IMR-90 (cell line): ENCODE results near the gene MDFI. TPM values are rescaled to one million over a fixed set of nuclear protein-coding genes. Genes with fewer than 3 reads are reported as not detected.

ENCODE experiments used
- ATAC-seq: fragments of 200-7000 bp; cut with Tn5 transposase; 2 replicates; pipeline ENCODE4 v1.9.1; 2020; ENCODE audit warnings: low read depth, mild to moderate bottlenecking, moderate library complexity
- BruUV-seq: library from RNA; stranded (reverse); fragments of 400-500 nt; replicated peaks from 2 replicates; lab custom pipeline; 2021; lab: Mats Ljungman, UMichigan
- CTCF ChIA-PET: fragments of 300-600 bp; formaldehyde crosslinking; extraction: SDS; loops from one replicate; lab custom pipeline; 2021; ENCODE audit warnings: antibody characterized with exemption; lab: Yijun Ruan, JAX
- POLR2A ChIA-PET: fragments of 300-600 bp; sonication (Branson Sonifier 250); formaldehyde crosslinking; loops from one replicate; lab custom pipeline; 2022; ENCODE audit warnings: antibody characterized with exemption; ENCODE audit not compliant: unreplicated experiment; lab: Charles Lee
- DNase-seq: peaks from one replicate; pipeline ENCODE4 v3.0.0; 2013
- H2AFZ ChIP-seq: replicated peaks from 2 replicates; pipeline ENCODE3; 2013; ENCODE audit warnings: low read length, mild to moderate bottlenecking; ENCODE audit not compliant: poor library complexity
- H2AK5ac ChIP-seq: 2 replicates; pipeline ENCODE4 v1.6.1; 2013; ENCODE audit warnings: low read depth, low read length, inconsistent platforms
- H2AK9ac ChIP-seq: replicated peaks from 2 replicates; pipeline ENCODE3; 2013; ENCODE audit warnings: mild to moderate bottlenecking, low read depth, low read length, moderate library complexity; ENCODE audit not compliant: poor library complexity
- H2BK120ac ChIP-seq: 2 replicates; pipeline ENCODE4 v1.6.1; 2013; ENCODE audit warnings: low read depth, low read length, inconsistent platforms
- H2BK15ac ChIP-seq: 3 replicates; pipeline ENCODE4 v1.6.1; 2013; ENCODE audit warnings: low read depth, low read length, inconsistent platforms
- H2BK20ac ChIP-seq: 2 replicates; pipeline ENCODE4 v1.6.1; 2013; ENCODE audit warnings: low read depth, mild to moderate bottlenecking, inconsistent platforms, low read length, moderate library complexity
- H2BK5ac ChIP-seq: 2 replicates; pipeline ENCODE4 v1.6.1; 2013; ENCODE audit warnings: mild to moderate bottlenecking, low read depth, low read length, inconsistent platforms; ENCODE audit not compliant: poor library complexity, severe bottlenecking
- H3K14ac ChIP-seq: replicated peaks from 2 replicates; pipeline ENCODE4 v1.6.1; 2013; ENCODE audit warnings: low read depth, low read length, inconsistent platforms
- H3K18ac ChIP-seq: 2 replicates; pipeline ENCODE4 v1.6.1; 2013; ENCODE audit warnings: low read depth, low read length, control low read depth
- H3K23ac ChIP-seq: 2 replicates; pipeline ENCODE4 v1.6.1; 2013; ENCODE audit warnings: low read depth, low read length, inconsistent platforms
- H3K27ac ChIP-seq: 2 replicates; pipeline ENCODE4 v1.5.1; 2013; ENCODE audit warnings: mild to moderate bottlenecking, control low read depth, low read length; ENCODE audit not compliant: insufficient read depth
- H3K27me3 ChIP-seq: 2 replicates; pipeline ENCODE4 v1.6.1; 2013; ENCODE audit warnings: low read length; ENCODE audit not compliant: control insufficient read depth, insufficient read depth
- H3K36me3 ChIP-seq: 2 replicates; pipeline ENCODE4 v1.6.1; 2013; ENCODE audit warnings: low read length, mixed read lengths; ENCODE audit not compliant: control insufficient read depth, insufficient read depth
- H3K4ac ChIP-seq: 2 replicates; pipeline ENCODE4 v1.6.1; 2013; ENCODE audit warnings: low read depth, low read length, inconsistent platforms
- H3K4me1 ChIP-seq: 2 replicates; pipeline ENCODE4 v1.6.1; 2013; ENCODE audit warnings: low read length, mixed read lengths; ENCODE audit not compliant: control insufficient read depth, insufficient read depth
- H3K4me2 ChIP-seq: 2 replicates; pipeline ENCODE4 v1.6.1; 2013; ENCODE audit warnings: low read depth, mild to moderate bottlenecking, control low read depth, low read length, moderate library complexity
- H3K4me3 ChIP-seq: 2 replicates; pipeline ENCODE4 v1.5.1; 2013; ENCODE audit warnings: low read depth, mild to moderate bottlenecking, control low read depth, low read length, moderate library complexity; ENCODE audit not compliant: insufficient read depth
- H3K56ac ChIP-seq: 2 replicates; pipeline ENCODE4 v1.6.1; 2013; ENCODE audit warnings: low read length, inconsistent platforms; ENCODE audit not compliant: insufficient read depth; ENCODE audit errors: extremely low read depth
- H3K79me1 ChIP-seq, 2 experiments: 2 replicates each; pipeline ENCODE4 v1.6.1; 2013; ENCODE audit warnings: low read length in 2 of 2, inconsistent platforms in 1 of 2, low read depth in 1 of 2
- H3K9ac ChIP-seq: 2 replicates; pipeline ENCODE4 v1.6.1; 2013; ENCODE audit warnings: low read depth, low read length, control low read depth
- H3K9me1 ChIP-seq: 2 replicates; pipeline ENCODE4 v1.6.1; 2013; ENCODE audit warnings: low read length, inconsistent platforms; ENCODE audit not compliant: insufficient read depth
- H3K9me3 ChIP-seq: 2 replicates; pipeline ENCODE4 v1.6.1; 2013; ENCODE audit warnings: low read length; ENCODE audit not compliant: control insufficient read depth, insufficient read depth
- H4K20me1 ChIP-seq: 2 replicates; pipeline ENCODE4 v1.6.1; 2013; ENCODE audit warnings: low read length, inconsistent platforms; ENCODE audit not compliant: insufficient read depth
- H4K5ac ChIP-seq: 2 replicates; pipeline ENCODE4 v1.6.1; 2013; ENCODE audit warnings: mild to moderate bottlenecking, low read depth, low read length, control low read depth
- H4K8ac ChIP-seq, 2 experiments: 2 replicates each; pipeline ENCODE4 v1.6.1; 2013; ENCODE audit warnings: low read depth in 2 of 2, low read length in 2 of 2, control low read depth in 1 of 2, inconsistent platforms in 1 of 2
- H4K91ac ChIP-seq: 2 replicates; pipeline ENCODE4 v1.6.1; 2013; ENCODE audit warnings: low read depth, low read length, inconsistent platforms; ENCODE audit not compliant: insufficient read depth
- BHLHE40 ChIP-seq: fragments of 150-350 bp; IDR thresholded peaks from 2 replicates; pipeline ENCODE4 v1.6.1; 2016; ENCODE audit warnings: mild to moderate bottlenecking, low read depth, low read length
- CEBPB ChIP-seq: IDR thresholded peaks from 2 replicates; pipeline ENCODE4 v1.6.1; 2012; ENCODE audit warnings: low read depth, low read length, improper control_type of control experiment
- CHD1 ChIP-seq: IDR thresholded peaks from 2 replicates; pipeline ENCODE4 v1.6.1; 2012; ENCODE audit warnings: low read depth, low read length, improper control_type of control experiment
- FOS ChIP-seq: fragments of 150-350 bp; IDR thresholded peaks from 2 replicates; pipeline ENCODE4 v1.6.1; 2016; ENCODE audit warnings: low read depth, low read length
- MAFK ChIP-seq: IDR thresholded peaks from 2 replicates; pipeline ENCODE4 v1.6.1; 2012; ENCODE audit warnings: low read depth, low read length, improper control_type of control experiment
- MAZ ChIP-seq: IDR thresholded peaks from 2 replicates; pipeline ENCODE4 v1.6.1; 2012; ENCODE audit warnings: low read depth, mild to moderate bottlenecking, low read length, improper control_type of control experiment, moderate library complexity, borderline replicate concordance
- MXI1 ChIP-seq: IDR thresholded peaks from 2 replicates; pipeline ENCODE4 v1.6.1; 2012; ENCODE audit warnings: low read depth, mild to moderate bottlenecking, low read length, moderate library complexity, borderline replicate concordance
- NFE2L2 ChIP-seq: fragments of 150-350 bp; IDR thresholded peaks from 2 replicates; pipeline ENCODE4 v1.6.1; 2016; ENCODE audit warnings: low read depth, mild to moderate bottlenecking, low read length
- RAD21 ChIP-seq: IDR thresholded peaks from 2 replicates; pipeline ENCODE4 v1.6.1; 2012; ENCODE audit warnings: low read length, improper control_type of control experiment
- RCOR1 ChIP-seq: IDR thresholded peaks from 2 replicates; pipeline ENCODE4 v1.6.1; 2012; ENCODE audit warnings: mild to moderate bottlenecking, low read length, improper control_type of control experiment; ENCODE audit not compliant: insufficient replicate concordance
- SMC3 ChIP-seq: fragments of 150-350 bp; IDR thresholded peaks from 2 replicates; pipeline ENCODE4 v1.6.1; 2016; ENCODE audit warnings: low read depth, mild to moderate bottlenecking, antibody characterized with exemption, low read length, moderate library complexity
- USF2 ChIP-seq: fragments of 150-350 bp; IDR thresholded peaks from 2 replicates; pipeline ENCODE4 v1.6.1; 2017; ENCODE audit warnings: mild to moderate bottlenecking, antibody characterized with exemption, low read length, low read depth
- whole genome bisulfite sequencing, 2 experiments: methylation state at CpG; one replicate each; pipeline versions ENCODE4 v1.1.5 to v1.1.7; 2013; ENCODE audit warnings: missing lambda C conversion rate in 2 of 2; ENCODE audit not compliant: insufficient read length in 1 of 2; ENCODE audit errors: extremely low coverage in 2 of 2; 5-methylcytosine and 5-hydroxymethylcytosine counted together
- dilution Hi-C: fragments of 300-500 bp; cut with HindIII; formaldehyde crosslinking; loops from one replicate; pipeline ENCODE4 v1.14.3; 2018; ENCODE audit warnings: low sequenced_read_pairs; ENCODE audit not compliant: unreplicated experiment
- in situ Hi-C: fragments of 300-500 bp; cut with MboI; formaldehyde crosslinking; loops from 3 replicates; pipeline ENCODE4 v1.14.3; 2019; ENCODE audit warnings: low sequenced_read_pairs, inconsistent platforms, mixed read lengths
- intact Hi-C: fragments of 100-400 bp; cut with micrococcal nuclease; formaldehyde crosslinking; loops from 2 replicates; pipeline ENCODE4 v1.10.0; 2022
- polyA plus RNA-seq, 3 experiments: library from polyadenylated mRNA; depleted of rRNA; stranded (reverse); fragments of >200 nt; gene quantifications; 2 replicates each; pipeline ENCODE4 v1.2.3, GENCODE V29; 2012; ENCODE audit warnings: low replicate concordance in 1 of 3
- total RNA-seq: library from RNA; depleted of rRNA; stranded (reverse); fragments of >200 nt; gene quantifications from 2 replicates; pipeline ENCODE4 v1.2.3, GENCODE V29; 2012

The MDFI gene
- total and polyA plus RNA-seq, 2 of the 4 experiments (the other 2 are of a cell fraction): 0.18 to 0.29 TPM

GRCh38 chr6:41655176-41655575 lies 16.9 kb downstream of the MDFI start:
- H3K56ac ChIP-seq: no peak overlapping the region
- no peak overlapping the region for H2AFZ ChIP-seq
- H2BK120ac ChIP-seq: no peak overlapping the region; the same call in 1 of the 2 replicates
- no peak overlapping the region for H3K4me2 ChIP-seq
- no peaks in the 10 kb centered on the region for H3K36me3 ChIP-seq
- no TSS peak for BruUV-seq
- no peaks in the 10 kb centered on the region for H4K20me1 ChIP-seq
- TF ChIP-seq BHLHE40 (no peak), RCOR1 (no peak), USF2 (no peak), CEBPB (no peak), MAFK (no peak), MXI1 (no peak), FOS (no peak), CHD1 (no peak), SMC3 (no peak), NFE2L2 (no peak), MAZ (no peak), RAD21 (no peak)
- no peak overlapping the region for H2BK20ac ChIP-seq
- no peak for DNase-seq
- H3K4me1 ChIP-seq: peaks cover 7% of the 10 kb centered on the region; the same call in 1 of the 2 replicates
- no peak overlapping the region for H3K4me3 ChIP-seq
- no CpG with 5 or more reads among the region's 8 CpGs for WGBS, 2 experiments
- no peak overlapping the region for H3K23ac ChIP-seq
- H2BK15ac ChIP-seq: no peak overlapping the region
- H2AK9ac ChIP-seq: no peak overlapping the region
- CTCF ChIA-PET: no interaction called here
- H3K14ac ChIP-seq: no peak overlapping the region
- no peak overlapping the region for H4K5ac ChIP-seq
- H3K79me1 ChIP-seq: no peaks in the 10 kb centered on the region
- dilution Hi-C loops: no loop called here
- H3K27ac ChIP-seq: no peak overlapping the region
- H2BK5ac ChIP-seq: no peak overlapping the region
- H3K18ac ChIP-seq: no peak overlapping the region
- in situ Hi-C loops: no loop called here
- no peak overlapping the region for H2AK5ac ChIP-seq
- POLR2A ChIA-PET: no interaction called here
- H4K91ac ChIP-seq: no peak overlapping the region
- intact Hi-C loops: no loop called here
- no peaks in the 10 kb centered on the region for H3K9me1 ChIP-seq
- H3K4ac ChIP-seq: no peak overlapping the region
- no peaks in the 10 kb centered on the region for H3K9me3 ChIP-seq
- ATAC-seq: no peak
- peaks cover 46% of the 10 kb centered on the region for H3K27me3 ChIP-seq
- peak overlapping the region; percentile 24 to 57; a peak in 3 of 4 replicates for H4K8ac ChIP-seq
- no peak overlapping the region for H3K9ac ChIP-seq
